ENCODE measurements around the gene TMEM8B.

TMEM8B gene

DNA sequence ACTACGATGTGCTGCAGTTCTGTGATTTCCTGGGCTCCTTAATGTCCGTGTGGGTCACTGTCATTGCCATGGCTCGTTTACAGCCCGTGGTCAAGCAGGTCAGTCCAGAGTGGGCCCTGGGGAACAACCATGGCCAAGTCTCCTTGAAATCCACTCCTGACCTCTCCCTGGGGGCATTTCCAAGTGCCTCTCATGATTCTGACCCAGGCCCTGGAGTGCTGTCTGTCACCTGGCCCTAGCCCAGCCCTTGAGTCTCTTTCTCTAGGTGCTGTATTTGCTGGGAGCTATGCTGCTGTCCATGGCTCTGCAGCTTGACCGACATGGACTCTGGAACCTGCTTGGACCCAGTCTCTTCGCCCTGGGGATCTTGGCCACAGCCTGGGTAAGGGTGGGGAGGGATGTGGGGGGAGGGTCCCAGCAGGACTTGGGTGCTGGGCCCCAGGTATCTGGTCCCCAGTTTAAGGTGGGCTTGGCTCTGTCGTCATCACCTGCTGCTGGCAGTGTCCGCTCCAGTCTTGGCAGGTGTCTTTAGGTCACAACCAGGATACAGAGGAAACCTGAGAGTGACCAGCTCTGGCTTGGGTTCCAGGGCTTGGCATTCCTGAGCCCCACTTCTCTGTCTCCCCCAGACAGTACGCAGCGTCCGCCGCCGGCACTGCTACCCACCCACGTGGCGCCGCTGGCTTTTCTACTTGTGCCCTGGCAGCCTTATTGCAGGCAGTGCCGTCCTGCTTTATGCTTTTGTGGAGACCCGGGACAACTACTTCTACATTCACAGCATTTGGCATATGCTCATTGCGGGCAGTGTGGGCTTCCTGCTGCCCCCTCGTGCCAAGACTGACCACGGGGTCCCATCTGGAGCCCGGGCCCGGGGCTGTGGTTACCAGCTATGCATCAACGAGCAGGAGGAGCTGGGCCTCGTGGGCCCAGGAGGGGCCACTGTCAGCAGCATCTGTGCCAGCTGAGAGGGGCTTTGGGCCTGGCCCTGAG lies 24.1 kb downstream of the TMEM8B start:
- Histone ChIP-seq H3K4me3 (ENCODE audit: low read depth, low read length, poor library complexity, severe bottlenecking) (no peak overlapping the region), H4K20me1 (ENCODE audit: insufficient read depth, low read length) (no peaks in the 10 kb centered on the region), H3K9ac (ENCODE audit: low read length) (no peak overlapping the region), H2AFZ (ENCODE audit: low read length) (no peak overlapping the region), H3K27ac (ENCODE audit: low read depth, low read length, poor library complexity, severe bottlenecking) (no peak overlapping the region), H3K9me3 (ENCODE audit: low read length) (no peaks in the 10 kb centered on the region), H3K36me3 (ENCODE audit: insufficient read depth, low read length) (no peaks in the 10 kb centered on the region), H3F3A (ENCODE audit: insufficient read depth, low read length) (no peaks in the 10 kb centered on the region), H3K27me3 (ENCODE audit: insufficient read depth, low read length) (no peaks in the 10 kb centered on the region), H3K79me2 (ENCODE audit: insufficient read depth, low read length) (no peaks in the 10 kb centered on the region), H3K9me2 (ENCODE audit: low read depth, low read length) (no peaks in the 10 kb centered on the region), H3K4me1 (ENCODE audit: insufficient read depth, low read length, severe bottlenecking) (no peaks in the 10 kb centered on the region), H3K4me2 (ENCODE audit: low read length) (no peak overlapping the region)
- TF ChIP-seq, protein P1, sequence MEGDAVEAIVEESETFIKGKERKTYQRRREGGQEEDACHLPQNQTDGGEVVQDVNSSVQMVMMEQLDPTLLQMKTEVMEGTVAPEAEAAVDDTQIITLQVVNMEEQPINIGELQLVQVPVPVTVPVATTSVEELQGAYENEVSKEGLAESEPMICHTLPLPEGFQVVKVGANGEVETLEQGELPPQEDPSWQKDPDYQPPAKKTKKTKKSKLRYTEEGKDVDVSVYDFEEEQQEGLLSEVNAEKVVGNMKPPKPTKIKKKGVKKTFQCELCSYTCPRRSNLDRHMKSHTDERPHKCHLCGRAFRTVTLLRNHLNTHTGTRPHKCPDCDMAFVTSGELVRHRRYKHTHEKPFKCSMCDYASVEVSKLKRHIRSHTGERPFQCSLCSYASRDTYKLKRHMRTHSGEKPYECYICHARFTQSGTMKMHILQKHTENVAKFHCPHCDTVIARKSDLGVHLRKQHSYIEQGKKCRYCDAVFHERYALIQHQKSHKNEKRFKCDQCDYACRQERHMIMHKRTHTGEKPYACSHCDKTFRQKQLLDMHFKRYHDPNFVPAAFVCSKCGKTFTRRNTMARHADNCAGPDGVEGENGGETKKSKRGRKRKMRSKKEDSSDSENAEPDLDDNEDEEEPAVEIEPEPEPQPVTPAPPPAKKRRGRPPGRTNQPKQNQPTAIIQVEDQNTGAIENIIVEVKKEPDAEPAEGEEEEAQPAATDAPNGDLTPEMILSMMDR (IDR thresholded peaks at IDR 0.05; ENCODE audit: low read length): no peak
- no peak for TF ChIP-seq EZH2 (IDR thresholded peaks at IDR 0.05; ENCODE audit: borderline replicate concordance, low read length)

DNA sequence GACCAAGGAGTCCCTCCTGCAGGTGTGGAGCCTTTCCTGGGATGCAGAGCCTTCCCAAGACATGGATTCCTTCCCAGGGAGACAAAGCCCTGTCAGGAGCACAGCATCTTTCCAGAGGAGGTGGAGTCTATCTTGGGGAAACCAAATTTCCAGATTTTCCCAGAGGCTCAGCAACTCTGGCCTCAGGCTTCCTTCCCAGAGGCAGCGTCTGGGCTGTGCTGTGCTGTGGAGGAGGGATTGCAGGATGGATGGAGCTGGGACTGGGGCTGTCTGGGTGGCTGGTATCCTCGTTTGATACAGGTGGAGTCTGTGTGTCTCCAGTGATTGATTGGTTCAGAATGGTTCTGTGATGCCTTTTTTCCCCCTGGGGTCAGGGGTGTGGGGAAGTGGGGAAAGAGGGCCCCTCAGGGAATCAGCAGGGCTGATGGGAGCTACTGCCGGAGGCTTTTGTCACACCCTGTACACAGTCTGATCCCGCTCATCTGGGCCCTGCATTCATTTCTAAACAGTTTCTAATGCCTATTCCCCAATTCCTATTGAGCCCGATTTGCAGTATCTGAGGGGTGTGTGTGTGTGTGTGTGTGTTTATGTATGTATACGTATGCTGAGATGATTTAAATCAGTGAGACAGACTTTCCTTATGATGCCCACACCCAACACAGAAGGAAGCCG lies 25.2 kb downstream of the TMEM8B start:
- Histone ChIP-seq H3K27me3 (ENCODE audit: insufficient read depth, low read length) (no peaks in the 10 kb centered on the region), H3K79me2 (ENCODE audit: insufficient read depth, low read length) (no peaks in the 10 kb centered on the region), H3K9me3 (ENCODE audit: low read length) (no peaks in the 10 kb centered on the region), H3K4me1 (ENCODE audit: insufficient read depth, low read length, severe bottlenecking) (no peaks in the 10 kb centered on the region), H3K4me3 (ENCODE audit: low read depth, low read length, poor library complexity, severe bottlenecking) (no peak overlapping the region), H3F3A (ENCODE audit: insufficient read depth, low read length) (no peaks in the 10 kb centered on the region), H3K9ac (ENCODE audit: low read length) (no peak overlapping the region), H2AFZ (ENCODE audit: low read length) (no peak overlapping the region), H3K4me2 (ENCODE audit: low read length) (no peak overlapping the region), H4K20me1 (ENCODE audit: insufficient read depth, low read length) (no peaks in the 10 kb centered on the region), H3K9me2 (ENCODE audit: low read depth, low read length) (no peaks in the 10 kb centered on the region), H3K27ac (ENCODE audit: low read depth, low read length, poor library complexity, severe bottlenecking) (no peak overlapping the region), H3K36me3 (ENCODE audit: insufficient read depth, low read length) (no peaks in the 10 kb centered on the region)
- no peak for TF ChIP-seq EZH2 (IDR thresholded peaks at IDR 0.05; ENCODE audit: borderline replicate concordance, low read length)
- TF ChIP-seq, protein P1 (IDR thresholded peaks at IDR 0.05; ENCODE audit: low read length): no peak

DNA sequence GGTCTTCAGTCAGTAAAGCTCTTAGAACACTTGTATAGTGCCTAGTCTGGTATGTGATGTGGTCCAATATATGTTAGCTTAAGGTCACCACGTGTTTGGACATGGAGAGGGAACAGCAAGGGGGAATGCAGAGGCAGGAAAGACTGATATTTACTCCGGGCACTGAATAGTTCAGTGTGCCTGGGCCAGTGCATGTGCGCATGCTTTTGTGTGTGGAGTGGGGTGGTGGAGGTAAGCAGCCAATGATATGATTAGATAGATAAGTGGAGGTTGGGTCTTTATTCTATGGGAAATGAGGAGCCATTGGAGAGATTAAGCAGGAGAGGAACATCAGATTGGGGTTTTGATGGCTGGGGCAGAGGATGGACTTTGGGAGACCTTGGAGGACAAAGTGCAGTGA lies 27.2 kb downstream of the TMEM8B start:
- TF ChIP-seq, protein P1 (IDR thresholded peaks at IDR 0.05; ENCODE audit: low read length): no peak
- no peak for TF ChIP-seq EZH2 (IDR thresholded peaks at IDR 0.05; ENCODE audit: borderline replicate concordance, low read length)
- H3K4me1 ChIP-seq (ENCODE audit: insufficient read depth, low read length, severe bottlenecking): no peaks in the 10 kb centered on the region
- H3K9me3 ChIP-seq (ENCODE audit: low read length): no peaks in the 10 kb centered on the region
- H3K9ac ChIP-seq (ENCODE audit: low read length): no peak overlapping the region
- no peak overlapping the region for H2AFZ ChIP-seq (ENCODE audit: low read length)
- no peaks in the 10 kb centered on the region for H3K79me2 ChIP-seq (ENCODE audit: insufficient read depth, low read length)
- no peaks in the 10 kb centered on the region for H3K36me3 ChIP-seq (ENCODE audit: insufficient read depth, low read length)
- H4K20me1 ChIP-seq (ENCODE audit: insufficient read depth, low read length): no peaks in the 10 kb centered on the region
- H3K9me2 ChIP-seq (ENCODE audit: low read depth, low read length): no peaks in the 10 kb centered on the region
- H3K4me3 ChIP-seq (ENCODE audit: low read depth, low read length, poor library complexity, severe bottlenecking): no peak overlapping the region
- H3K27ac ChIP-seq (ENCODE audit: low read depth, low read length, poor library complexity, severe bottlenecking): no peak overlapping the region
- H3K27me3 ChIP-seq (ENCODE audit: insufficient read depth, low read length): no peaks in the 10 kb centered on the region
- no peak overlapping the region for H3K4me2 ChIP-seq (ENCODE audit: low read length)
- no peaks in the 10 kb centered on the region for H3F3A ChIP-seq (ENCODE audit: insufficient read depth, low read length)
